ENCODE measurements around the gene PREX1. TPM values are rescaled to one million over a fixed set of nuclear protein-coding genes. Genes with fewer than 3 reads are reported as not detected.

Gene PREX1
- polyA plus RNA-seq, 1 experiment: 1.3 TPM

GRCh38 chr20:48800177-48800576, 27.6 kb downstream of the PREX1 start:
- Histone ChIP-seq H3K27me3 (ENCODE audit: control insufficient read depth, insufficient read depth, low read length) (no peaks in the 10 kb centered on the region), H3K4me3 (ENCODE audit: low read depth, low read length) (no peak overlapping the region), H3K36me3 (ENCODE audit: control insufficient read depth, insufficient read depth, low read length) (no peaks in the 10 kb centered on the region)
- CTCF ChIA-PET: interaction anchor here (0.9 to 1.3 kb wide), 3 partner anchors 20 to 143 kb away, joined by 3 read pairs; no protein-coding TSS in a partner anchor
- POLR2A ChIA-PET: no interaction called here
- no peak for DNase-seq (ENCODE audit: low read depth)
- no peak for TF ChIP-seq CTCF (IDR thresholded peaks at IDR 0.05; ENCODE audit: insufficient read depth, low read depth, low read length)

GRCh38 chr20:48799328-48800105, 28.3 kb downstream of the PREX1 start:
- ChIA-PET POLR2A (no interaction called here), CTCF (interaction anchor here (0.9 to 1.3 kb wide), 3 partner anchors 21 to 142 kb away, joined by 3 read pairs; no protein-coding TSS in a partner anchor)
- H3K36me3 ChIP-seq (ENCODE audit: control insufficient read depth, insufficient read depth, low read length): no peaks in the 10 kb centered on the region
- H3K4me3 ChIP-seq (ENCODE audit: low read depth, low read length): no peak overlapping the region
- H3K27me3 ChIP-seq (ENCODE audit: control insufficient read depth, insufficient read depth, low read length): no peaks in the 10 kb centered on the region
- TF ChIP-seq CTCF (IDR thresholded peaks at IDR 0.05; ENCODE audit: insufficient read depth, low read depth, low read length): no peak
- no peak for DNase-seq (ENCODE audit: low read depth)

- Histone ChIP-seq H3K4me3 (ENCODE audit: low read depth, low read length) (no peak overlapping the region), H3K36me3 (ENCODE audit: control insufficient read depth, insufficient read depth, low read length) (no peaks in the 10 kb centered on the region), H3K27me3 (ENCODE audit: control insufficient read depth, insufficient read depth, low read length) (no peaks in the 10 kb centered on the region)
- ChIA-PET CTCF (no interaction called here), POLR2A (no interaction called here)
- TF ChIP-seq CTCF (IDR thresholded peaks at IDR 0.05; ENCODE audit: insufficient read depth, low read depth, low read length): no peak
- no peak for DNase-seq (ENCODE audit: low read depth)
These were observed 29.7 kb downstream of the PREX1 start for GRCh38 chr20:48797850-48798747.

- CTCF ChIA-PET: no interaction called here
- no peak for DNase-seq (ENCODE audit: low read depth)
- no peak for TF ChIP-seq CTCF (IDR thresholded peaks at IDR 0.05; ENCODE audit: insufficient read depth, low read depth, low read length)
- Histone ChIP-seq H3K36me3 (ENCODE audit: control insufficient read depth, insufficient read depth, low read length) (no peaks in the 10 kb centered on the region), H3K4me3 (ENCODE audit: low read depth, low read length) (no peak overlapping the region), H3K27me3 (ENCODE audit: control insufficient read depth, insufficient read depth, low read length) (no peaks in the 10 kb centered on the region)
- POLR2A ChIA-PET: no interaction called here
These were observed 30.4 kb downstream of the PREX1 start for GRCh38 chr20:48797275-48797825.

- CTCF ChIA-PET: no interaction called here
- TF ChIP-seq CTCF (IDR thresholded peaks at IDR 0.05; ENCODE audit: insufficient read depth, low read depth, low read length): no peak
- DNase-seq (ENCODE audit: low read depth): no peak
- Histone ChIP-seq H3K4me3 (ENCODE audit: low read depth, low read length) (no peak overlapping the region), H3K27me3 (ENCODE audit: control insufficient read depth, insufficient read depth, low read length) (no peaks in the 10 kb centered on the region), H3K36me3 (ENCODE audit: control insufficient read depth, insufficient read depth, low read length) (no peaks in the 10 kb centered on the region)
- POLR2A ChIA-PET: no interaction called here
These were observed 32.1 kb downstream of the PREX1 start for GRCh38 chr20:48795732-48796131.

All from BJ (cell line).